Measurements from ENCODE around the gene PPIP5K1. TPM values are rescaled to one million over a fixed set of nuclear protein-coding genes. Genes with fewer than 3 reads are reported as not detected.
"Not testable (repeated sequence)": the region's sequence is repeated elsewhere in the genome, so short reads cannot be mapped to it uniquely, and the experiment has no call there.

The PPIP5K1 gene
- polyA plus RNA-seq, 1 donor (not counting 4 experiments of a cell fraction or from before 2014, with no cell fraction given), result 52.9 TPM

GRCh38 chr15:43602233-43602632 lies 12.2 kb upstream of the PPIP5K1 start:
- H3K27ac ChIP-seq (ENCODE audit: control insufficient read depth, insufficient read depth, low read length); FAIRE-seq; H3K4me3 ChIP-seq (ENCODE audit: control insufficient read depth in 2 of 3, extremely low read depth in 1 of 3, insufficient read depth in 2 of 3, low read depth in 1 of 3, low read length in 3 of 3); H3K9ac ChIP-seq (ENCODE audit: control insufficient read depth, extremely low read depth, insufficient read depth, low read length); DNase-seq (ENCODE audit: low read depth, low spot score); H3K4me2 ChIP-seq (ENCODE audit: control insufficient read depth, extremely low read depth, insufficient read depth, low read depth, low read length); H3K4me1 ChIP-seq (ENCODE audit: control insufficient read depth, extremely low read depth, insufficient read depth, low read length); H3K79me2 ChIP-seq (ENCODE audit: control insufficient read depth, insufficient read depth, low read length); H3K9me1 ChIP-seq (ENCODE audit: control insufficient read depth, extremely low read depth, insufficient read depth, low read length); H3K36me3 ChIP-seq (ENCODE audit: control insufficient read depth in 2 of 2, extremely low read depth in 1 of 2, insufficient read depth in 2 of 2, low read length in 2 of 2); H3K27me3 ChIP-seq (ENCODE audit: control insufficient read depth, extremely low read depth, insufficient read depth, low read length); H2AFZ ChIP-seq (ENCODE audit: control insufficient read depth, low read length); H4K20me1 ChIP-seq (ENCODE audit: control insufficient read depth, extremely low read depth, insufficient read depth, low read length); dilution Hi-C loops (cut with MboI; ENCODE audit: extremely low pct_ligation_motif_present, low sequenced_read_pairs); H3K9me3 ChIP-seq (ENCODE audit: control insufficient read depth, low read depth, low read length): not testable (repeated sequence)

- DNase-seq (ENCODE audit: low read depth, low spot score); FAIRE-seq; dilution Hi-C loops (cut with MboI; ENCODE audit: extremely low pct_ligation_motif_present, low sequenced_read_pairs); H3K9ac ChIP-seq (ENCODE audit: control insufficient read depth, extremely low read depth, insufficient read depth, low read length); H3K9me1 ChIP-seq (ENCODE audit: control insufficient read depth, extremely low read depth, insufficient read depth, low read length); H3K9me3 ChIP-seq (ENCODE audit: control insufficient read depth, low read depth, low read length); H3K79me2 ChIP-seq (ENCODE audit: control insufficient read depth, insufficient read depth, low read length); H3K4me1 ChIP-seq (ENCODE audit: control insufficient read depth, extremely low read depth, insufficient read depth, low read length); H3K27ac ChIP-seq (ENCODE audit: control insufficient read depth, insufficient read depth, low read length); H2AFZ ChIP-seq (ENCODE audit: control insufficient read depth, low read length); H3K4me2 ChIP-seq (ENCODE audit: control insufficient read depth, extremely low read depth, insufficient read depth, low read depth, low read length); H3K36me3 ChIP-seq (ENCODE audit: control insufficient read depth in 2 of 2, extremely low read depth in 1 of 2, insufficient read depth in 2 of 2, low read length in 2 of 2); H3K4me3 ChIP-seq (ENCODE audit: control insufficient read depth in 2 of 3, extremely low read depth in 1 of 3, insufficient read depth in 2 of 3, low read depth in 1 of 3, low read length in 3 of 3); H3K27me3 ChIP-seq (ENCODE audit: control insufficient read depth, extremely low read depth, insufficient read depth, low read length); H4K20me1 ChIP-seq (ENCODE audit: control insufficient read depth, extremely low read depth, insufficient read depth, low read length): not testable (repeated sequence)
These were observed 10.2 kb upstream of the PPIP5K1 start for GRCh38 chr15:43600200-43600599.

DNA sequence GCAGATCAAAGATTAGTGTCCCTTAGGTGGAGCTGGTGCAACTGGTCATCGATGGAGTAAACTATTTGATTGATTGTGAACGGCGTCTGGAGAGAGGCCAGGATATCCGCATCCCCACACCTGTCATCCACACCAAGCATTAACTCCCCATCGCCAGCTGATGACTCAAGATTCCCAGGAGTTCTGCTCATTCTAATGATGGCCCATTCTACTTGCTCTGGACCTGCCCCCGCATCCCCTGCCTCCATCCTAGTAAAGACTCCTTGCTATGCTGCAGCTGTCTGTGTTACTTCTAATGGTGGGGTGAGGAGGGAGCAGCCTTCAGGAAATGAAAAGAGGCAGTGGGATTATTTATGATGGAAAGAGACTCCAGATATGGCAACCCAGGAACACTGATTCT lies 9.1 kb upstream of the PPIP5K1 start:
- H3K27ac ChIP-seq (ENCODE audit: control insufficient read depth, insufficient read depth, low read length); H3K9ac ChIP-seq (ENCODE audit: control insufficient read depth, extremely low read depth, insufficient read depth, low read length); H3K4me2 ChIP-seq (ENCODE audit: control insufficient read depth, extremely low read depth, insufficient read depth, low read depth, low read length); H3K27me3 ChIP-seq (ENCODE audit: control insufficient read depth, extremely low read depth, insufficient read depth, low read length); H3K4me3 ChIP-seq (ENCODE audit: control insufficient read depth in 2 of 3, extremely low read depth in 1 of 3, insufficient read depth in 2 of 3, low read depth in 1 of 3, low read length in 3 of 3); H4K20me1 ChIP-seq (ENCODE audit: control insufficient read depth, extremely low read depth, insufficient read depth, low read length); H3K4me1 ChIP-seq (ENCODE audit: control insufficient read depth, extremely low read depth, insufficient read depth, low read length); H3K79me2 ChIP-seq (ENCODE audit: control insufficient read depth, insufficient read depth, low read length); H3K36me3 ChIP-seq (ENCODE audit: control insufficient read depth in 2 of 2, extremely low read depth in 1 of 2, insufficient read depth in 2 of 2, low read length in 2 of 2); H3K9me3 ChIP-seq (ENCODE audit: control insufficient read depth, low read depth, low read length); DNase-seq (ENCODE audit: low read depth, low spot score); FAIRE-seq; H2AFZ ChIP-seq (ENCODE audit: control insufficient read depth, low read length); H3K9me1 ChIP-seq (ENCODE audit: control insufficient read depth, extremely low read depth, insufficient read depth, low read length); dilution Hi-C loops (cut with MboI; ENCODE audit: extremely low pct_ligation_motif_present, low sequenced_read_pairs): not testable (repeated sequence)

DNA sequence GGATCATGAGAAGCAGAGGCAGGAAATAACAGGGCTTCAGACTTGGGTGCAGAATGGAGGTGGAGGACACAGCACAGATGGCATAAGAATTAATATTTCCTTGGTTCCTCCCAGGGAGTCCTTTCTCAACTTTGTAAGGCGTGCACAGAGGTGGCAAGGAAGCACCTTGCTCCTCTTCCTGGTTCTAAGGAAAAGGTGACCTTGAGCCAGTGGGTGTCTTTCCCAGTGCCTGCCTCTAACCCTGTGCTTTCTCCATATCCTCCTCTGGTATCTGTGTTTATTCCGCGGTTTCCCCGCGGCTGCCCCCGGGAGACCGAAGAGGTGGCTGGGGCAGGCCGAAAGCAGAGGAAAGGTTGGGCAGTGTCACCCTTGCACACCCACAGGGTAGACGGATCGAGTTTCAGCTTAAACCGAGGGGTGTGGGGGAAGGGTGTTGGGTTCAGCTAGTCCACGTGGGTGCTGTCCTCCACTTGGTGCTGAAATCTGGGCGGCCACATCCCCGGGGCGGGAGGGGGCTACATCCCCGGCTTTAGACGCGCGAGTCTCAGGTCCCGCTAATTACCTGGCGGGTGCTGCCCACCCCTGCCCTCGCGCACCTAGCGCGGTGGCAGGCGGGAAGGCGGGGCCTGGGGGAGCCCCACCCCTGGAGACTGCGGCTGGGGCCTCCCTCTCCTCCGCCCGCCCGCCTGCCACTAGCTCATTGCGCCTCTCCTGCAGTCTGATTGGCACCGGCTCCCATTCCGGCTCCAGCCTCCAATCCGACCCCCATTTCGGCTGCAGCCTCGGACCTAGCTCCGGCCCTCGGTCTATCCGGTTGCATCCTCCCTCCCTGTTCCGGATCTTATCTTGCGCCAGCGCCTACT lies 3.6 kb upstream of the PPIP5K1 start, which contains the start of gene CKMT1B:
Gene CKMT1B (plus strand): TSS at position 700 of the 863 bp plus-strand sequence. CDS start 192 bp downstream, outside the sequence.
- H3K9ac ChIP-seq (ENCODE audit: control insufficient read depth, extremely low read depth, insufficient read depth, low read length); dilution Hi-C loops (cut with MboI; ENCODE audit: extremely low pct_ligation_motif_present, low sequenced_read_pairs); H4K20me1 ChIP-seq (ENCODE audit: control insufficient read depth, extremely low read depth, insufficient read depth, low read length); H3K9me3 ChIP-seq (ENCODE audit: control insufficient read depth, low read depth, low read length); H3K27ac ChIP-seq (ENCODE audit: control insufficient read depth, insufficient read depth, low read length); H3K4me1 ChIP-seq (ENCODE audit: control insufficient read depth, extremely low read depth, insufficient read depth, low read length); H3K4me2 ChIP-seq (ENCODE audit: control insufficient read depth, extremely low read depth, insufficient read depth, low read depth, low read length); DNase-seq (ENCODE audit: low read depth, low spot score); H3K27me3 ChIP-seq (ENCODE audit: control insufficient read depth, extremely low read depth, insufficient read depth, low read length); H3K4me3 ChIP-seq (ENCODE audit: control insufficient read depth in 2 of 3, extremely low read depth in 1 of 3, insufficient read depth in 2 of 3, low read depth in 1 of 3, low read length in 3 of 3); H3K79me2 ChIP-seq (ENCODE audit: control insufficient read depth, insufficient read depth, low read length); H3K9me1 ChIP-seq (ENCODE audit: control insufficient read depth, extremely low read depth, insufficient read depth, low read length); H2AFZ ChIP-seq (ENCODE audit: control insufficient read depth, low read length); H3K36me3 ChIP-seq (ENCODE audit: control insufficient read depth in 2 of 2, extremely low read depth in 1 of 2, insufficient read depth in 2 of 2, low read length in 2 of 2): not testable (repeated sequence)
- peak; percentile 23 for FAIRE-seq

DNA sequence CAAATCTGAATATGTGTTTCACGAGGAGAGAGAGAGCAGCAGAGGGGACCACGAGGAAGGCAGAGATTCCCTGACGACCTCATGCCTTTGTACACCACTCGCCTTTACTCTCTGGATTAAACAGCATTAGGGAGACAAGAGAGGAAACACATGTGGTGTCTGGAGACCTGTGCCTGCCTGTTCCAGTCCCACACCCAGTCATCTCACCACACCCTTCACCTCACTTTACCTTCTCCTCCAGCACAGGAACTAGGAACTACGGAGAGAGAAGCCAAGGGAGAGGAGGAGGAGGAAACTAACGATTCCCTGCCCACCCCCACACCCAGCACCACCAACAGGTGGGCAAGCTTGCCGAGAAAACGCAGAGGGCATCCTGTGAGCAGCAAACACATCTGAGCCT lies 2.8 kb upstream of the PPIP5K1 start:
- dilution Hi-C loops (cut with MboI; ENCODE audit: extremely low pct_ligation_motif_present, low sequenced_read_pairs), result not testable (repeated sequence)
- FAIRE-seq, result peak; percentile 96

More for the DNA sequence above, 2.8 kb upstream of the PPIP5K1 start:
- H3K9me1 ChIP-seq (ENCODE audit: control insufficient read depth, extremely low read depth, insufficient read depth, low read length); H2AFZ ChIP-seq (ENCODE audit: control insufficient read depth, low read length); H3K79me2 ChIP-seq (ENCODE audit: control insufficient read depth, insufficient read depth, low read length); H3K9ac ChIP-seq (ENCODE audit: control insufficient read depth, extremely low read depth, insufficient read depth, low read length); H3K4me1 ChIP-seq (ENCODE audit: control insufficient read depth, extremely low read depth, insufficient read depth, low read length); H3K36me3 ChIP-seq (ENCODE audit: control insufficient read depth in 2 of 2, extremely low read depth in 1 of 2, insufficient read depth in 2 of 2, low read length in 2 of 2); DNase-seq (ENCODE audit: low read depth, low spot score); H3K9me3 ChIP-seq (ENCODE audit: control insufficient read depth, low read depth, low read length); H3K4me3 ChIP-seq (ENCODE audit: control insufficient read depth in 2 of 3, extremely low read depth in 1 of 3, insufficient read depth in 2 of 3, low read depth in 1 of 3, low read length in 3 of 3); H3K4me2 ChIP-seq (ENCODE audit: control insufficient read depth, extremely low read depth, insufficient read depth, low read depth, low read length); H3K27me3 ChIP-seq (ENCODE audit: control insufficient read depth, extremely low read depth, insufficient read depth, low read length); H3K27ac ChIP-seq (ENCODE audit: control insufficient read depth, insufficient read depth, low read length); H4K20me1 ChIP-seq (ENCODE audit: control insufficient read depth, extremely low read depth, insufficient read depth, low read length): not testable (repeated sequence)
